Esophagus muscularis mucosa (tissue), 4 donors: Measurements from ENCODE around the gene TOLLIP. TPM values are rescaled to one million over a fixed set of nuclear protein-coding genes. Genes with fewer than 3 reads are reported as not detected.
"Not testable (repeated sequence)": the region's sequence is repeated elsewhere in the genome, so short reads cannot be mapped to it uniquely, and the experiment has no call there.

Experiments
- DNase-seq: peaks from one replicate; pipeline ENCODE4 v3.0.0-alpha.2; 2017; ENCODE audit errors: extremely low spot score
- H3K27ac ChIP-seq, 4 donors: fragments of 200-600 bp; sonication (generic); replicated peaks in 1 of 4; 1 replicate in 3 of 4; 2 replicates in 1 of 4; pipeline ENCODE4 v1.5.1; 2016 to 2019; ENCODE audit warnings: mild to moderate bottlenecking in 1 of 4
- H3K27me3 ChIP-seq, 4 donors: fragments of 200-600 bp; sonication (generic); one replicate each; pipeline versions ENCODE4 v1.5.1 to v1.6.0; 2016 to 2019
- H3K36me3 ChIP-seq, 4 donors: fragments of 200-600 bp; sonication (generic); one replicate each; pipeline ENCODE4 v1.5.1; 2016 to 2019
- H3K4me1 ChIP-seq, 4 donors: fragments of 200-600 bp; sonication (generic); one replicate each; pipeline ENCODE4 v1.5.1; 2016 to 2019
- H3K4me3 ChIP-seq, 4 donors: fragments of 200-600 bp; sonication (generic); 1 replicate in 2 of 4; 2 replicates in 2 of 4; pipeline ENCODE4 v1.5.1; 2016 to 2019; ENCODE audit warnings: mild to moderate bottlenecking in 4 of 4, moderate library complexity in 1 of 4
- H3K9me3 ChIP-seq, 4 donors: fragments of 200-600 bp; sonication (generic); 1 replicate in 3 of 4; 2 replicates in 1 of 4; pipeline ENCODE4 v1.5.1; 2016 to 2019
- CTCF ChIP-seq, 3 experiments: fragments of 200-600 bp in 2 of 3; fragments of 450-650 bp in 1 of 3; sonication (generic) in 2 of 3; IDR thresholded peaks; one replicate each; pipeline ENCODE4 v1.5.1; 2017 to 2019; ENCODE audit warnings: antibody characterized with exemption in 3 of 3, mild to moderate bottlenecking in 2 of 3, moderate library complexity in 1 of 3
- EP300 ChIP-seq: sonication (generic); formaldehyde crosslinking; IDR thresholded peaks from one replicate; pipeline ENCODE4 v1.6.1; 2017; ENCODE audit warnings: antibody characterized with exemption
- POLR2A ChIP-seq: fragments of 450-650 bp; IDR thresholded peaks from one replicate; pipeline ENCODE4 v1.6.1; 2017; ENCODE audit warnings: antibody characterized with exemption, moderate library complexity, mild to moderate bottlenecking, low read depth
- POLR2AphosphoS5 ChIP-seq, 2 donors: sonication (generic); formaldehyde crosslinking; IDR thresholded peaks; one replicate each; pipeline ENCODE4 v1.6.1; 2017; ENCODE audit warnings: antibody characterized with exemption in 2 of 2
- WGBS: methylation state at CpG from one replicate; pipeline ENCODE4 v1.1.5; 2018; 5-methylcytosine and 5-hydroxymethylcytosine counted together
- intact Hi-C: fragments of 100-400 bp; cut with DNase I; formaldehyde crosslinking; loops from one replicate; pipeline ENCODE4 v1.15.1; 2023
- total RNA-seq, 4 donors: library from RNA; depleted of rRNA; stranded (reverse); fragments of >200 nt; gene quantifications; one replicate each; pipeline versions ENCODE4 v1.1.0 to v1.2.1, GENCODE V29; 2016

Gene TOLLIP
- total RNA-seq, result 10 to 100 TPM; 33.2 to 71.6 (median 58.6) TPM

GRCh38 chr11:1309498-1310317 is at the start of gene TOLLIP:
TSS of gene TOLLIP (minus strand) at chr11:1309632. CDS start at chr11:1309498, 134 bp downstream.
- intact Hi-C loops, result loop anchor here (5.0 kb wide), 1 partner anchor 47 kb away; no protein-coding TSS in a partner anchor
- Histone ChIP-seq H3K4me1 (peaks cover 39 to 57% (median 54%) of the 10 kb centered on the region in 4 donors), H3K27me3 (no peaks in the 10 kb centered on the region), H3K36me3 (peaks cover 0 to 13% (median 7%) of the 10 kb centered on the region in 4 donors), H3K9me3 (peaks cover 0 to 9% (median 3%) of the 10 kb centered on the region in 4 donors), H3K27ac (peak within 1 kb of the TSS; percentile 94 to 98 (median 96)), H3K4me3 (peak within 1 kb of the TSS; percentile 85 to 100 (median 98))
- DNase-seq, result peak; percentile 98
- WGBS, result 0% methylated on average over 10 of the region's 97 CpGs
- peak; percentile 16 to 69 (median 43) for TF ChIP-seq CTCF (IDR thresholded peaks at IDR 0.05)
- peak; percentile 74 for TF ChIP-seq POLR2A
- peak; percentile 91 to 94 for TF ChIP-seq POLR2AphosphoS5 (IDR thresholded peaks at IDR 0.05)
- TF ChIP-seq EP300, result no peak

- DNase-seq, H3K4me3 ChIP-seq, H3K4me1 ChIP-seq, intact Hi-C loops, H3K27ac ChIP-seq, H3K36me3 ChIP-seq, H3K9me3 ChIP-seq: not testable (repeated sequence)
- H3K27me3 ChIP-seq, result peaks cover 0 to 27% (median 2%) of the 10 kb centered on the region in 4 donors
- 93% methylated on average over 17 of the region's 17 CpGs for WGBS
Measured at GRCh38 chr11:1358931-1359330, 49.5 kb upstream of the TOLLIP start.

GRCh38 chr11:1358286-1358685 is 48.9 kb upstream of the TOLLIP start:
- no peaks in the 10 kb centered on the region for H3K4me1 ChIP-seq
- 56% methylated on average over 9 of the region's 16 CpGs for WGBS
- intact Hi-C loops, result no loop called here
- no peak overlapping the region for H3K27ac ChIP-seq
- peaks cover 0 to 32% (median 3%) of the 10 kb centered on the region in 4 donors for H3K27me3 ChIP-seq
- TF ChIP-seq EP300 (no peak), POLR2AphosphoS5 (IDR thresholded peaks at IDR 0.05) (no peak), CTCF (IDR thresholded peaks at IDR 0.05) (no peak), POLR2A (no peak)
- no peak overlapping the region for H3K4me3 ChIP-seq
- no peaks in the 10 kb centered on the region for H3K9me3 ChIP-seq
- H3K36me3 ChIP-seq, result no peaks in the 10 kb centered on the region
- no peak for DNase-seq

GRCh38 chr11:1356478-1356960 is 47.1 kb upstream of the TOLLIP start:
- Histone ChIP-seq H3K36me3 (no peaks in the 10 kb centered on the region), H3K9me3 (no peaks in the 10 kb centered on the region), H3K4me1 (no peaks in the 10 kb centered on the region), H3K27ac (no peak overlapping the region), H3K4me3 (no peak overlapping the region), H3K27me3 (peaks cover 0 to 36% (median 3%) of the 10 kb centered on the region in 4 donors)
- WGBS, result 91% methylated on average over 13 of the region's 13 CpGs
- DNase-seq, result no peak
- intact Hi-C loops, result no loop called here
- TF ChIP-seq POLR2AphosphoS5 (IDR thresholded peaks at IDR 0.05), result no peak
- TF ChIP-seq CTCF (IDR thresholded peaks at IDR 0.05), result no peak
- TF ChIP-seq EP300, result no peak

- WGBS, result 67% methylated on average over 14 of the region's 14 CpGs
Measured at GRCh38 chr11:1356007-1356435, 46.6 kb upstream of the TOLLIP start.

More at GRCh38 chr11:1356007-1356435, 46.6 kb upstream of the TOLLIP start:
- Histone ChIP-seq H3K36me3 (no peaks in the 10 kb centered on the region), H3K4me1 (no peaks in the 10 kb centered on the region), H3K27ac (no peak overlapping the region), H3K9me3 (no peaks in the 10 kb centered on the region), H3K4me3 (no peak overlapping the region), H3K27me3 (peaks cover 0 to 36% (median 3%) of the 10 kb centered on the region in 4 donors)
- DNase-seq, result no peak
- intact Hi-C loops, result no loop called here
- TF ChIP-seq CTCF (IDR thresholded peaks at IDR 0.05), result no peak
- no peak for TF ChIP-seq EP300
- TF ChIP-seq POLR2AphosphoS5 (IDR thresholded peaks at IDR 0.05), result no peak
- no peak for TF ChIP-seq POLR2A
